Endothelial cell of hepatic sinusoid (primary cell): ENCODE data around the gene MORN1.

Experiments
- in situ Hi-C: cut with HindIII; loops from 2 replicates; pipeline ENCODE4 v1.10.0; 2017; ENCODE audit warnings: low sequenced_read_pairs

The MORN1 gene

GRCh38 chr1:2283991-2284895 is 107.1 kb downstream of the MORN1 start:
- in situ Hi-C loops = no loop called here

- in situ Hi-C loops = no loop called here
These were observed 107.9 kb downstream of the MORN1 start for GRCh38 chr1:2283371-2283990.

GRCh38 chr1:2282556-2283270 is 108.6 kb downstream of the MORN1 start:
- in situ Hi-C loops = no loop called here

- in situ Hi-C loops = no loop called here
These were observed 111.5 kb downstream of the MORN1 start for GRCh38 chr1:2279817-2280216.

- in situ Hi-C loops = no loop called here
These were observed 112.1 kb downstream of the MORN1 start for GRCh38 chr1:2279210-2279639.

- in situ Hi-C loops = no loop called here
These were observed 112.7 kb downstream of the MORN1 start for GRCh38 chr1:2278591-2279209.

GRCh38 chr1:2277741-2278488 is 113.4 kb downstream of the MORN1 start:
- in situ Hi-C loops = no loop called here

GRCh38 chr1:2276803-2277580 is 114.4 kb downstream of the MORN1 start:
- in situ Hi-C loops = no loop called here

GRCh38 chr1:2275796-2276536 is 115.4 kb downstream of the MORN1 start:
- in situ Hi-C loops = no loop called here

- in situ Hi-C loops = loop anchor here (5.0 kb wide), 1 partner anchor 78 kb away; no protein-coding TSS in a partner anchor
These were observed 116.4 kb downstream of the MORN1 start for GRCh38 chr1:2274929-2275475.

- in situ Hi-C loops = loop anchor here (5.0 kb wide), 1 partner anchor 77 kb away; no protein-coding TSS in a partner anchor
These were observed 117.0 kb downstream of the MORN1 start for GRCh38 chr1:2274231-2274928.

GRCh38 chr1:2273401-2274090 is 117.8 kb downstream of the MORN1 start:
- in situ Hi-C loops = loop anchor here (5.0 kb wide), 1 partner anchor 76 kb away; no protein-coding TSS in a partner anchor

- in situ Hi-C loops = loop anchor here (5.0 kb wide), 1 partner anchor 76 kb away; no protein-coding TSS in a partner anchor
These were observed 118.5 kb downstream of the MORN1 start for GRCh38 chr1:2272686-2273400.

- in situ Hi-C loops = loop anchor here (5.0 kb wide), 1 partner anchor 75 kb away; no protein-coding TSS in a partner anchor
These were observed 119.3 kb downstream of the MORN1 start for GRCh38 chr1:2271841-2272655.
